ENCODE data around the gene GALNT9.
"Not testable (repeated sequence)": the region's sequence is repeated elsewhere in the genome, so short reads cannot be mapped to it uniquely, and the experiment has no call there.

GRCh38 chr12:132295561-132295960, 33.8 kb downstream of the GALNT9 start:
- TF ChIP-seq CTCF (IDR thresholded peaks at IDR 0.05; ENCODE audit: poor library complexity); EZH2phosphoT487 (IDR thresholded peaks at IDR 0.05; ENCODE audit: low read depth, severe bottlenecking, unreplicated experiment); EZH2 (IDR thresholded peaks at IDR 0.05; ENCODE audit: borderline replicate concordance): not testable (repeated sequence)

Data from hepatocyte (in vitro differentiated cells).